ENCODE results near the gene PHACTR3. TPM values are rescaled to one million over a fixed set of nuclear protein-coding genes. Genes with fewer than 3 reads are reported as not detected.

Gene PHACTR3
- total RNA-seq, 1 donor from 2014 or later, result 1.1 TPM

DNA sequence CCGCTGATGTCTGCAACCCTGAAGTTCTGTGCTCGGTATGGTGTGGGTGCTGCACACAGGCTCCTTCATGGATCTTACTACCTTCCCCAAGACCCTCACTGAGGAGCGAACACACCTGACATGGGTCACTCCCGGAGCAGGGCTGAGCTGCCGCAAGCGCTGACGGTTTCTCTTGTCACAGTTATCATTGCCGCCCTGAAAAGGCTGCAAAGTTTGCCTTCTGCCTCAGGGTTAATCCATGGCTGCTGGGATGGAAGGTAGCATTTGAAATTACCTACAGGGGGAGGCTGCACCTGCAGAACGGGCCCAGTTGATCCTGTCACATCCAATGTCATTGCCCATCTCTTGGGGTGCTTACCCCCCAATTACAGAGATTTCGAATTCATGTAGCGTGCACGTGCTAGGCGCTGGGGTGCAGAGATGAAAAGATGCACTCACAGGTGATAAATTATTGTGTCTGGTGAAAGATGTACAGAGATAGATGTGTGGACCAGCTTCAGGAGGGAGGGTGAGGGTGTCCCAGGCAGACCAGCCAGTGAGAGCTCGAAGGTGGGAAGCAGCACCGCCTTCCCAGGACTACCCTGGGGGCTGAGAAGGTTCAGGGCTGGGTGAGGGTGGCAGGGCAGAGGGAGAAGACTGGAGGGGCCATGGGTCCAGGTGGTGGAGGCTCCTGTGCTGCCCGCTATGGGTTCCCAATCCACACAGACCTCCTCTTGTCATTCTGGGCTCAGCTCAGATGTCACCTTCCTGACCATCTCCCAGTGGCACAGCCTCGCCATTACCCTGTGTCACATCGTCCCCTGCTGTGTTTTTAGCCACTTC, 209.0 kb downstream of the PHACTR3 start:
- Mint-ChIP-seq H3K36me3 (ENCODE audit: insufficient read depth) (no peaks in the 10 kb centered on the region), H3K4me1 (ENCODE audit: low read depth) (no peaks in the 10 kb centered on the region), H3K4me3 (ENCODE audit: low read depth) (no peak overlapping the region), H3K9me3 (ENCODE audit: low read depth) (no peaks in the 10 kb centered on the region), H3K27ac (peak overlapping the region; percentile 16), H3K27me3 (peaks cover 5% of the 10 kb centered on the region)
- DNase-seq (ENCODE audit: low spot score, unreplicated experiment), result no peak
- TF ChIP-seq, protein P1, sequence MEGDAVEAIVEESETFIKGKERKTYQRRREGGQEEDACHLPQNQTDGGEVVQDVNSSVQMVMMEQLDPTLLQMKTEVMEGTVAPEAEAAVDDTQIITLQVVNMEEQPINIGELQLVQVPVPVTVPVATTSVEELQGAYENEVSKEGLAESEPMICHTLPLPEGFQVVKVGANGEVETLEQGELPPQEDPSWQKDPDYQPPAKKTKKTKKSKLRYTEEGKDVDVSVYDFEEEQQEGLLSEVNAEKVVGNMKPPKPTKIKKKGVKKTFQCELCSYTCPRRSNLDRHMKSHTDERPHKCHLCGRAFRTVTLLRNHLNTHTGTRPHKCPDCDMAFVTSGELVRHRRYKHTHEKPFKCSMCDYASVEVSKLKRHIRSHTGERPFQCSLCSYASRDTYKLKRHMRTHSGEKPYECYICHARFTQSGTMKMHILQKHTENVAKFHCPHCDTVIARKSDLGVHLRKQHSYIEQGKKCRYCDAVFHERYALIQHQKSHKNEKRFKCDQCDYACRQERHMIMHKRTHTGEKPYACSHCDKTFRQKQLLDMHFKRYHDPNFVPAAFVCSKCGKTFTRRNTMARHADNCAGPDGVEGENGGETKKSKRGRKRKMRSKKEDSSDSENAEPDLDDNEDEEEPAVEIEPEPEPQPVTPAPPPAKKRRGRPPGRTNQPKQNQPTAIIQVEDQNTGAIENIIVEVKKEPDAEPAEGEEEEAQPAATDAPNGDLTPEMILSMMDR (IDR thresholded peaks at IDR 0.05; ENCODE audit: unreplicated experiment), result no peak

DNA sequence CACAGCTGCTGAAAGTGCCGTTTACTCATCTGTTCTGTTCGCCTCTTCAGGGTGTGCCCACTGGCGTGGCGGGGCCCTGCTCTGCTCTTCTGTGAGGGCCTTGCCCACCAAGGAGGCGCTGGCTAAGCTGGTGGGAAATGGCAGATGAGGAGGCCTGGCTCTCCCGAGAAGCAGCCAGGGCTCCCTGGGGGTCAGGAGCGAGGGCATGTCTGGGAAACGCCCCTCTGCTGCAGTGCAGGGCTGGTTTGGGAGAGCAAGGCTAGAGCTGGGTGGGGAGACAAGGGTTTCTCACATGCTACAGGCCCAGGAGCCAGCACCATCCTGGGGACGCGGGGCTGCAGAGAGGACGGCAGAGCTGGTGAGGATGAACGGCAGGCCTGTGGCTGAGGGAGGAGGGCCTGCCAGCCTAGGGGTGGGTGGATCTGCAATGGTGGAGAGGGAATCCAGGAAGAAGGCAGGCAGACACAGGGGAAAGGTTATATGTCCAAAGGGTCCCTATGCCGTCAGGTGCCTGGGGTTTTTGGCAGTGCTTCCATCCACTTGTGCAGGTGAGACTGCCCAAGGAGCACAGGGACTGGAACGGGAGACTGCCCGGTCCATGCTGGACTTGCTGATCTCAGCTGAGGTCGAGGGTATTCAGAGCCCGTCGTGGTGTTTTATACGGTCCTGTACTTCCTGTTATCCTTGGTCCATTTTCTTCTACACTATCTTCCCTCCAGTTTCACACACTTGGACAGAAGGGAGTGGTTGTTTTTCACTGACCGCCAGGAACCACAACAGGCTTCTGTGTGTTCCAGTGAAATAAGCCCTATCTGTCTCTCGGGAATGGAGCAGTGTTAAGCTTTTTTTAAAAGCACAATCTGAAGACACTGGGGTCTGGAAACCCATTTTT, 209.9 kb downstream of the PHACTR3 start:
- Mint-ChIP-seq H3K27ac (no peak overlapping the region), H3K36me3 (ENCODE audit: insufficient read depth) (no peaks in the 10 kb centered on the region), H3K4me3 (ENCODE audit: low read depth) (no peak overlapping the region), H3K4me1 (ENCODE audit: low read depth) (no peaks in the 10 kb centered on the region), H3K27me3 (peaks cover 5% of the 10 kb centered on the region), H3K9me3 (ENCODE audit: low read depth) (no peaks in the 10 kb centered on the region)
- TF ChIP-seq, protein P1 (IDR thresholded peaks at IDR 0.05; ENCODE audit: unreplicated experiment), result no peak
- no peak for DNase-seq (ENCODE audit: low spot score, unreplicated experiment)

DNA sequence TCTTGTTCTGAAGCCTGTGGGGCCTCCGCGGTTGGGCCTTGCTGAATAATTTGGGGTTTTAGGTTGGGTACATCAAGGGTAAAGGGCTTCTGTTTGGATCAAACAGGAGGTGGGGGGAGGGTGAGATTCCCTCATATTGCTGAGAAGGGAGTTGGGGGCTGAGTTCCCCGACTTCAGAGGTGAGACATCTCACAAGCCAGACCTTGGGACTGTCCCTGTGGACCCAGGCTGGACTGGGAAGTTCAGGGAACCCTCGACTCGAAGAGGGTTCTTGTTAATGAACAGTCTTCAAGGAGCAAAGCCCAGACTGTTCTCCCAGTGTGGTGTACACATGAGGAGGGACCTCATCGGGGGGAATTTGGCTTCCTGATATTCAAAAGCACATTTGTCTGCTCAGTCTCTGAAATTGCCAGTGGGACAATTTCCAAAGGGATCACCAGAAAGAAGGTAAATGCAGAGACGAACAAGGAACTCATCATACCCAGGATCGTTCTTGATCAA, 210.6 kb downstream of the PHACTR3 start:
- no peak overlapping the region for H3K27ac Mint-ChIP-seq
- no peak for DNase-seq (ENCODE audit: low spot score, unreplicated experiment)
- TF ChIP-seq, protein P1 (IDR thresholded peaks at IDR 0.05; ENCODE audit: unreplicated experiment), result no peak
- H3K9me3 Mint-ChIP-seq (ENCODE audit: low read depth), result no peaks in the 10 kb centered on the region
- H3K4me1 Mint-ChIP-seq (ENCODE audit: low read depth), result no peaks in the 10 kb centered on the region
- H3K36me3 Mint-ChIP-seq (ENCODE audit: insufficient read depth), result no peaks in the 10 kb centered on the region
- H3K27me3 Mint-ChIP-seq, result peaks cover 5% of the 10 kb centered on the region
- H3K4me3 Mint-ChIP-seq (ENCODE audit: low read depth), result no peak overlapping the region

DNA sequence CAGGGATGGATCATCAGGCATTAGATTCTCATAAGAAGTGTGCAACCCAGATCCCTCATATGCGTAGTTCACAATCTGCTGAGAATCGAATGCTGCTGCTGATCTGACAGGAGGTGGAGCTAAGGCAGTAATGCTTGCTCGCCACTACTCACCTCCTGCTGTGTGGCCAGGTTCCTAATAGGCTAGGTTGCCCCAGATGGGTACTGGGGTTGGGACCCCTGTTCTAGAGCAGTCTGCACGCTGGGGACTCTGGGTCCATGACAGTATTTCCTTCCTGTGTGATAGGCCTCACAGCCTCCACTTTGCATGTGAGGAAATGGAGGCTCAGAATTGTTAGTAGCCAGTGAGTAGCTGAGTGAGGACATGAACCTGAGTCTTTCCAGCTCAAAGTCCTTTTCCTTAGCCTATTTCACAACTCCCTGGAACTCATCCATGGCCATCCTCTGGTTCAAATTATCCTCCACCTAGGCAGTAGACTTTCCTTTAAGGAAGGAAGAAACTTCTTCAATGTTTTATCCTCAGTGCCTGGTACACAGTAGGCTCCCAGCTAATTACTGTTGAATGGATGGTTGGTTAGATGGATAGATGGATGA, 211.9 kb downstream of the PHACTR3 start:
- no peak for DNase-seq (ENCODE audit: low spot score, unreplicated experiment)
- Mint-ChIP-seq H3K27me3 (peaks cover 5% of the 10 kb centered on the region), H3K9me3 (ENCODE audit: low read depth) (no peaks in the 10 kb centered on the region), H3K4me1 (ENCODE audit: low read depth) (no peaks in the 10 kb centered on the region), H3K36me3 (ENCODE audit: insufficient read depth) (no peaks in the 10 kb centered on the region), H3K27ac (no peak overlapping the region), H3K4me3 (ENCODE audit: low read depth) (no peak overlapping the region)
- TF ChIP-seq, protein P1 (IDR thresholded peaks at IDR 0.05; ENCODE audit: unreplicated experiment), result no peak

DNA sequence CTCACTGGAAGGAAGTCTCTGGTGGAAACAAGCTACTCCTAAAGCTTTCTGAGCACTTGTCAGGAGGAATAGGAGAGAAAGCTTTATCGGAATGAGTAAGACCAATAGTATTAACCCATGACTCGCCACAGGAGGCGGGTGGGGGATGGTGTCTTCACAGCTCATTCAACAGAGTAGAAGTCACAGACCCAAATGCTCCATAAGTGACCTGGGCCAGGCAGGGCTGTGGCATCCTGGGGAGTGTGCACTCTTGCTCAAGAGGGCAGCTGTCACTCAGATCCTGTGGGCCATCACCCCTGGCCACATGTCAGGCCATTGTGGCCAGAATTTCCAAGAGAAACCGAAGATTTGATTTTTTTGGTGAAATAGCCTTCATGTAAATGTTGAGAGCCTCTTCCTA, 213.1 kb downstream of the PHACTR3 start:
- Mint-ChIP-seq H3K4me1 (ENCODE audit: low read depth) (no peaks in the 10 kb centered on the region), H3K27me3 (peaks cover 7% of the 10 kb centered on the region), H3K27ac (no peak overlapping the region), H3K4me3 (ENCODE audit: low read depth) (no peak overlapping the region), H3K36me3 (ENCODE audit: insufficient read depth) (no peaks in the 10 kb centered on the region), H3K9me3 (ENCODE audit: low read depth) (no peaks in the 10 kb centered on the region)
- no peak for DNase-seq (ENCODE audit: low spot score, unreplicated experiment)
- TF ChIP-seq, protein P1 (IDR thresholded peaks at IDR 0.05; ENCODE audit: unreplicated experiment), result no peak

Data from progenitor cell of endocrine pancreas (in vitro differentiated cells).